Panc1 (cell line): Measurements from ENCODE around the gene KRTAP4-5.

Experiments used
- POLR2AphosphoS5 ChIP-seq: IDR thresholded peaks from 2 replicates; pipeline ENCODE4 v1.6.1; 2012; ENCODE audit warnings: mild to moderate bottlenecking, low read depth, low read length, moderate library complexity
- TCF7L2 ChIP-seq: IDR thresholded peaks from 2 replicates; pipeline ENCODE4 v1.6.1; 2011; ENCODE audit warnings: mild to moderate bottlenecking, low read depth, low read length, inconsistent platforms
- TF ChIP-seq, protein P1 (sequence below): fragments of 450-650 bp; IDR thresholded peaks from 2 replicates; pipeline ENCODE4 v1.5.1; 2017; ENCODE audit warnings: mild to moderate bottlenecking
- TF ChIP-seq, protein P2 (sequence below), 2 experiments: IDR thresholded peaks; 2 replicates each; pipeline ENCODE4 v1.6.1; 2011 to 2012; ENCODE audit warnings: low read depth in 2 of 2, control low read depth in 1 of 2, low read length in 1 of 2, mild to moderate bottlenecking in 1 of 2, moderate library complexity in 1 of 2; ENCODE audit not compliant: insufficient read depth in 1 of 2

DNA sequence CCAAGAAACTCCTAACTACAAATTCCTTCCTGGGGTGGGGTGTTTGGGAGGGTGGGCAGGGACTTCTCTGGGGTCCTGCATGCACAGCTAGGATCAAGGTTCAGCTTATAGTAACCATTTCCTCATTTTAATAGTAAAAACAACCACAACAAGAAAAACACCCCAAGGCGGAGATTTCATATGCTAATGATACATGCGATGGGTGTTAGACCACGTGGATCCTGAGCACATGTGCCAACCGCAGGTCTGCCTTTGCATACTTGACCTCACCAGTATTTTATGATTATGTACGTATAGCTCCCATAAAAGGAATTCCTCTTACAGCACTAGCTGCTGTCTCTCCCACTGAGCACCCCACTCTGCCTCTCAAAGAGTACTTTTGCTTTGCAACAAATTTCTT is 33.3 kb downstream of the KRTAP4-5 start:
- TF ChIP-seq POLR2AphosphoS5 (no peak), TCF7L2 (no peak)
- TF ChIP-seq, protein P1, sequence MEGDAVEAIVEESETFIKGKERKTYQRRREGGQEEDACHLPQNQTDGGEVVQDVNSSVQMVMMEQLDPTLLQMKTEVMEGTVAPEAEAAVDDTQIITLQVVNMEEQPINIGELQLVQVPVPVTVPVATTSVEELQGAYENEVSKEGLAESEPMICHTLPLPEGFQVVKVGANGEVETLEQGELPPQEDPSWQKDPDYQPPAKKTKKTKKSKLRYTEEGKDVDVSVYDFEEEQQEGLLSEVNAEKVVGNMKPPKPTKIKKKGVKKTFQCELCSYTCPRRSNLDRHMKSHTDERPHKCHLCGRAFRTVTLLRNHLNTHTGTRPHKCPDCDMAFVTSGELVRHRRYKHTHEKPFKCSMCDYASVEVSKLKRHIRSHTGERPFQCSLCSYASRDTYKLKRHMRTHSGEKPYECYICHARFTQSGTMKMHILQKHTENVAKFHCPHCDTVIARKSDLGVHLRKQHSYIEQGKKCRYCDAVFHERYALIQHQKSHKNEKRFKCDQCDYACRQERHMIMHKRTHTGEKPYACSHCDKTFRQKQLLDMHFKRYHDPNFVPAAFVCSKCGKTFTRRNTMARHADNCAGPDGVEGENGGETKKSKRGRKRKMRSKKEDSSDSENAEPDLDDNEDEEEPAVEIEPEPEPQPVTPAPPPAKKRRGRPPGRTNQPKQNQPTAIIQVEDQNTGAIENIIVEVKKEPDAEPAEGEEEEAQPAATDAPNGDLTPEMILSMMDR, result no peak
- TF ChIP-seq, protein P2, sequence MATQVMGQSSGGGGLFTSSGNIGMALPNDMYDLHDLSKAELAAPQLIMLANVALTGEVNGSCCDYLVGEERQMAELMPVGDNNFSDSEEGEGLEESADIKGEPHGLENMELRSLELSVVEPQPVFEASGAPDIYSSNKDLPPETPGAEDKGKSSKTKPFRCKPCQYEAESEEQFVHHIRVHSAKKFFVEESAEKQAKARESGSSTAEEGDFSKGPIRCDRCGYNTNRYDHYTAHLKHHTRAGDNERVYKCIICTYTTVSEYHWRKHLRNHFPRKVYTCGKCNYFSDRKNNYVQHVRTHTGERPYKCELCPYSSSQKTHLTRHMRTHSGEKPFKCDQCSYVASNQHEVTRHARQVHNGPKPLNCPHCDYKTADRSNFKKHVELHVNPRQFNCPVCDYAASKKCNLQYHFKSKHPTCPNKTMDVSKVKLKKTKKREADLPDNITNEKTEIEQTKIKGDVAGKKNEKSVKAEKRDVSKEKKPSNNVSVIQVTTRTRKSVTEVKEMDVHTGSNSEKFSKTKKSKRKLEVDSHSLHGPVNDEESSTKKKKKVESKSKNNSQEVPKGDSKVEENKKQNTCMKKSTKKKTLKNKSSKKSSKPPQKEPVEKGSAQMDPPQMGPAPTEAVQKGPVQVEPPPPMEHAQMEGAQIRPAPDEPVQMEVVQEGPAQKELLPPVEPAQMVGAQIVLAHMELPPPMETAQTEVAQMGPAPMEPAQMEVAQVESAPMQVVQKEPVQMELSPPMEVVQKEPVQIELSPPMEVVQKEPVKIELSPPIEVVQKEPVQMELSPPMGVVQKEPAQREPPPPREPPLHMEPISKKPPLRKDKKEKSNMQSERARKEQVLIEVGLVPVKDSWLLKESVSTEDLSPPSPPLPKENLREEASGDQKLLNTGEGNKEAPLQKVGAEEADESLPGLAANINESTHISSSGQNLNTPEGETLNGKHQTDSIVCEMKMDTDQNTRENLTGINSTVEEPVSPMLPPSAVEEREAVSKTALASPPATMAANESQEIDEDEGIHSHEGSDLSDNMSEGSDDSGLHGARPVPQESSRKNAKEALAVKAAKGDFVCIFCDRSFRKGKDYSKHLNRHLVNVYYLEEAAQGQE (IDR thresholded peaks at IDR 0.05; ENCODE audit: insufficient read depth in 1 of 2, low read depth in 2 of 2, low read length in 1 of 2), result no peak
